Loucy (cell line): ENCODE measurements around the gene CCDC40.

Source experiments
- CTCF ChIP-seq: fragments of 200-600 bp; sonication (generic); conservative IDR thresholded peaks from 2 replicates; pipeline ENCODE4 v1.5.1; 2014; ENCODE audit warnings: mild to moderate bottlenecking, antibody characterized with exemption, low read length
- EZH2phosphoT487 ChIP-seq: fragments of 200-600 bp; IDR thresholded peaks from 2 replicates; pipeline ENCODE4 v1.6.1; 2018; ENCODE audit warnings: antibody characterized with exemption, mild to moderate bottlenecking, moderate library complexity, borderline replicate concordance

DNA sequence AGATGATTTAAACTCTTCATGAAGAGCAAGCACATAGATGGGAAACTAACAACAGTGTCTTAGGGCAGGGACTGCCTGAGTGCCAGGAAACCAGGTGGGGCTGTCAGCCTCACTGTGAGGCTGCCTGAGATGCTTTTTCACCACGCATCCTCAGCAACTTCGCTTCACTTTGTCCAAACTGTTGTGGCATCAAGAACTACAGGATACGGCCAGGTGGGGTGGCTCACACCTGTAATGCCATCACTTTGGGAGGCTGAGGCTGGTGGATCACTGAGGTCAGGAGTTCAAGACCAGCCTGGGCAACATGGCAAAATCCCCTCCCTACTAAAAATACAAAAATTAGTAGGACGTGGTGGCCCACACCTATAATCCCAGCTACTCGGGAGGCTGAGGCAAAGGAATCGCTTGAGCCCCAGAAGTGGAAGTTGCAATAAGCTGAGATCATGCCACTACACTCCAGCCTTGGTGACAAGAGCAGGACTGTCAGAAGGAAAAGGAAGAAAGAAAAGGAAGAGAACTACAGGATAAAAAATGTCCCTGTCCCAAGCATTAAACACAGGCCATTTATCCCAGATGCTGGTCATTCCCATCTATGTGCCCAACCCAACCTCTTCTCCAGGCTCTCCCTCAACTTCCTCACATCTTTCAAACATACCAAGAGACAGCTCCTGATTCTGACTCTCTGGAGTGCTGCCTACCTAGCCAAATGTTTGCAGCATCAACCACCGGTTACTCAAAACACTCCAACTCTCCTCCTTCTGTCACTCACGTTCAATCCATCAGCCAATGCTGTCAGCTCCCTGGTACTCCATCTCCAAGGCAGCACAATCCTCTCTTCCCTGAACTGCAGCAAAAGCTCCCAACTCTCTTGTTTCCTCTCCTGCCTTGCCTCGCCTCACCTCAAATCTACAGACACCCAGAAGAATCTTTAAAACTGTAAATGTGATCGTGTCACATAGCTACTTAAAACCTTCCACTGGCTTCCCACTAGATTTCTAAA, 108.9 kb downstream of the CCDC40 start:
- no peak for TF ChIP-seq EZH2phosphoT487
- TF ChIP-seq CTCF = no peak
